ENCODE data around the gene TMEM80. TPM values are rescaled to one million over a fixed set of nuclear protein-coding genes. Genes with fewer than 3 reads are reported as not detected.
A peak's percentile ranks its signal among the peaks of the same experiment; 100 is the strongest.

The TMEM80 gene
- 27.5 and 32.1 TPM in 2 replicates for total RNA-seq (2013; cell fraction: nucleolus; rRNA removed)
- 21.9 and 22.1 TPM in 2 replicates for total RNA-seq (2014; rRNA removed)
- 11.6 and 11.9 TPM in 2 replicates for total RNA-seq (2014; rRNA removed; fragmentation: Illumina TruSeq; extraction: Trizol)
- 16.5 and 19.5 TPM in 2 replicates for total RNA-seq (2021)
- polyA plus RNA-seq (2011; ENCODE audit: low read depth): 7.6 TPM
- polyA plus RNA-seq (2011; rRNA removed): 30.7 and 36.6 TPM in 2 replicates
- 28.5 and 37.1 TPM in 2 replicates for polyA plus RNA-seq (2011; cell fraction: cytosol; rRNA removed)
- polyA plus RNA-seq (2011; cell fraction: nucleus; rRNA removed): 45.3 and 46.0 TPM in 2 replicates
- polyA plus RNA-seq (2012): 18.6 and 20.7 TPM in 2 replicates
- polyA plus RNA-seq (2014; fragmentation: Illumina TruSeq; extraction: Trizol): 8.0 and 14.9 TPM in 2 replicates
- polyA plus RNA-seq (2014; fragmentation: Nextera tagmentation; extraction: Ambion mirVana): 1 to 10 TPM; 6.7 to 8.8 TPM
- 28.3 and 29.8 TPM in 2 replicates for polyA plus RNA-seq (2014; rRNA removed)
- 10 to 100 TPM; 28.4 to 30.9 TPM for polyA plus RNA-seq (2016; fragmentation: Nextera tagmentation; extraction: Ambion mirVana)
- polyA minus RNA-seq (2011; rRNA and poly(A)+ RNA removed): 6.9 and 10.7 TPM in 2 replicates
- 3.2 and 4.0 TPM in 2 replicates for polyA minus RNA-seq (2011; cell fraction: cytosol; rRNA and poly(A)+ RNA removed)
- 6.6 and 13.6 TPM in 2 replicates for polyA minus RNA-seq (2011; cell fraction: nucleus; rRNA and poly(A)+ RNA removed)
- Bru-seq, nascent RNA: percentile 63 among the genes with signal in this experiment
- percentile 56 among the genes with signal in this experiment for BruChase-seq, experiment 1, labeled RNA remaining after a 6-hour chase
- BruChase-seq, experiment 2, labeled RNA remaining after a 2-hour chase: percentile 53 among the genes with signal in this experiment
- long read RNA-seq, experiment 1, partial matches to known transcripts: 2 of 10 reads
- long read RNA-seq, experiment 1, other reads (novel, unspliced or antisense): 8 of 10 reads
- long read RNA-seq, experiment 2, partial matches to known transcripts: 2 of 9 reads
- long read RNA-seq, experiment 2, other reads (novel, unspliced or antisense): 7 of 9 reads

DNA sequence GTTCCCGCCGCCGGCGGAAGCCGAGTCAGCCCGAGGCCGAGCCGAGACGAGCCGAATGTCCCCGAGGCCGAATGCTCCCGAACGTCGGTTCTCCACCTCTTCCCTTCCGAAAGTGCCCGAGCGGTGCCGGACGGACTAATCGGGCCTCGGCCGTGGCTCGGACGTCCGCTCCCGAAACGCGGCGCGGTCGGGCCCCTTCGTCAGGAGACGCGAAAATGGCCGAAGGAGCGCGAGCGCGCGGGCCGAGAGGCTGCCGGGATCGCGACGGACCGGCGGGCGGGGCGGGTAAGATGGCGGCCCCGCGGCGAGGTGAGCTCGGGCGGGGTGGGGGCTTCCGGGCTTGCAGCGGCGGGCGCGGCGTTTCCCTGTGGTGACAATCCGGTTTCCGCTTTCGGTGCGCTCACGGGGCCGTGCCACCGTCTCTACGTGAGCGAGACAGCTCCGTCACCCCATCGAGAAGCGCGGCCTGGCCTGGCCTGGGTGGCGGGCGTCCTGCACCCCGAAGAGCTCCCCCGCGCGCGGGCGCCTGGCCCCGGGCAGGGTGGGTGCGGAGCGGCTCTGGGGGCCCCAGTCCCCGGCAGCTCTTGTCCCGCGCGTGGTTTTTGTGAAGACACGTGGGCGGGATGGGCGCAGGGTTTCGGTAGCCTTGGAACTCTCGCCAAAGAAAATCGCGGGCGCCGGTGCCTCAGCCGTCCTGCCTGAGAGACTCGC is at the start of gene TMEM80:
TMEM80 (plus strand) TSS at position 279 of the 711 bp plus-strand sequence; CDS start at position 291, 12 bp downstream.
- WGBS (ENCODE audit: insufficient coverage, insufficient replicate concordance, low lambda C conversion rate, missing lambda C conversion rate): under 1% methylated on average over 97 of the region's 101 CpGs
- no peaks in the 10 kb centered on the region; a peak in 2 of 4 replicates for H3K36me3 ChIP-seq (ENCODE audit: control insufficient read depth in 2 of 2, insufficient read depth in 2 of 2, low read length in 1 of 2)
- peaks cover 37% of the 10 kb centered on the region for H3K79me2 ChIP-seq (ENCODE audit: control insufficient read depth, insufficient read depth, low read length)
- H2AFZ ChIP-seq (ENCODE audit: control insufficient read depth, low read depth, low read length): peak within 1 kb of the TSS; percentile 84
- SMC1A ChIA-PET (ENCODE audit: uncharacterized antibody, unreplicated experiment): interaction anchor here (1.3 to 3.1 kb wide), 4 partner anchors 25 to 120 kb away, joined by 3 to 30 read pairs (median 9); partner anchors contain the start of gene PHRF1
- no peaks in the 10 kb centered on the region; the same call in 1 of the 2 replicates for H4K20me1 ChIP-seq (ENCODE audit: control insufficient read depth, insufficient read depth)
- intact Hi-C loops (cut with micrococcal nuclease; ENCODE audit: unreplicated experiment) (loop anchor here (2.0 kb wide), 1 partner anchor 25 kb away; no protein-coding TSS in a partner anchor), in situ Hi-C loops (cut with MboI) (no loop called here)
- H3K9me3 ChIP-seq (replicated peaks; ENCODE audit: control insufficient read depth, insufficient read depth, low read length): no peaks in the 10 kb centered on the region
- peak within 1 kb of the TSS; percentile 79 for H3K4me2 ChIP-seq (ENCODE audit: control insufficient read depth, insufficient read depth)
- RAD21 ChIA-PET (ENCODE audit: unreplicated experiment): interaction anchor here (0.7 to 8.1 kb wide), 7 partner anchors 15 to 141 kb away, joined by 3 to 112 read pairs (median 4); partner anchors contain the start of gene PHRF1
- peak; percentile 86 for ATAC-seq
- peaks cover 24% of the 10 kb centered on the region for H3K4me1 ChIP-seq (ENCODE audit: control insufficient read depth, insufficient read depth, low read length)
- H3K27me3 ChIP-seq (replicated peaks in 1 of 2; ENCODE audit: control insufficient read depth in 2 of 2, insufficient read depth in 2 of 2, low read length in 1 of 2): no peaks in the 10 kb centered on the region
- POLR2A ChIA-PET: interaction anchor here (0.7 to 6.5 kb wide), 12 partner anchors 13 to 189 kb away, joined by 3 to 72 read pairs (median 3); partner anchors contain the start of genes HRAS, RNH1 and RPLP2
- peak within 1 kb of the TSS; percentile 83 for H3K4me3 ChIP-seq
- CTCF ChIA-PET: interaction anchor here (1.0 to 5.8 kb wide), 9 partner anchors 29 to 247 kb away, joined by 3 to 127 read pairs (median 5); partner anchors contain the start of genes LMNTD2 and TALDO1
- H3K9ac ChIP-seq (ENCODE audit: control insufficient read depth, insufficient read depth, low read length): peak within 1 kb of the TSS; percentile 93
- BruUV-seq (replicated peaks): TSS peak; percentile 84
- DNase-seq (ENCODE audit: low read depth, low spot score): peak; percentile 68
- FAIRE-seq: no peak
- H3K27ac ChIP-seq (ENCODE audit: control insufficient read depth, insufficient read depth): peak within 1 kb of the TSS; percentile 96
- TF ChIP-seq RELA (IDR thresholded peaks at IDR 0.05; ENCODE audit: borderline replicate concordance, partially characterized antibody) (peak; percentile 66), IKZF2 (IDR thresholded peaks at IDR 0.05) (peak; percentile 18 to 31; a peak in 1 of 4 replicates), NR2C1 (IDR thresholded peaks at IDR 0.05) (no peak), STAT1 (conservative IDR thresholded peaks at IDR 0.05) (no peak), POLR2AphosphoS2 (IDR thresholded peaks at IDR 0.05; ENCODE audit: low read depth, low read length) (no peak), TBL1XR1 (IDR thresholded peaks at IDR 0.05; ENCODE audit: low read depth, low read length) (no peak; the same call in 1 of the 2 replicates), SMAD5 (IDR thresholded peaks at IDR 0.05; ENCODE audit: low read depth) (no peak), MTA2 (IDR thresholded peaks at IDR 0.05; ENCODE audit: low read depth) (no peak), RFX5 (IDR thresholded peaks at IDR 0.05; ENCODE audit: low read depth, low read length) (no peak), ASH2L (IDR thresholded peaks at IDR 0.05; ENCODE audit: borderline replicate concordance, low read depth) (0 out of 2 replicates have a peak, but pooled peaks have one; percentile 25), CREB1 (IDR thresholded peaks at IDR 0.05; ENCODE audit: low read depth) (peak; percentile 39; the same call in 1 of the 2 replicates), BACH1 (IDR thresholded peaks at IDR 0.05; ENCODE audit: borderline replicate concordance) (peak; percentile 86), ZZZ3 (IDR thresholded peaks at IDR 0.05; ENCODE audit: control insufficient read depth, insufficient read length, low read depth) (no peak), JUND (IDR thresholded peaks at IDR 0.05; ENCODE audit: low read depth, low read length) (no peak)
- TF ChIP-seq, protein P1, sequence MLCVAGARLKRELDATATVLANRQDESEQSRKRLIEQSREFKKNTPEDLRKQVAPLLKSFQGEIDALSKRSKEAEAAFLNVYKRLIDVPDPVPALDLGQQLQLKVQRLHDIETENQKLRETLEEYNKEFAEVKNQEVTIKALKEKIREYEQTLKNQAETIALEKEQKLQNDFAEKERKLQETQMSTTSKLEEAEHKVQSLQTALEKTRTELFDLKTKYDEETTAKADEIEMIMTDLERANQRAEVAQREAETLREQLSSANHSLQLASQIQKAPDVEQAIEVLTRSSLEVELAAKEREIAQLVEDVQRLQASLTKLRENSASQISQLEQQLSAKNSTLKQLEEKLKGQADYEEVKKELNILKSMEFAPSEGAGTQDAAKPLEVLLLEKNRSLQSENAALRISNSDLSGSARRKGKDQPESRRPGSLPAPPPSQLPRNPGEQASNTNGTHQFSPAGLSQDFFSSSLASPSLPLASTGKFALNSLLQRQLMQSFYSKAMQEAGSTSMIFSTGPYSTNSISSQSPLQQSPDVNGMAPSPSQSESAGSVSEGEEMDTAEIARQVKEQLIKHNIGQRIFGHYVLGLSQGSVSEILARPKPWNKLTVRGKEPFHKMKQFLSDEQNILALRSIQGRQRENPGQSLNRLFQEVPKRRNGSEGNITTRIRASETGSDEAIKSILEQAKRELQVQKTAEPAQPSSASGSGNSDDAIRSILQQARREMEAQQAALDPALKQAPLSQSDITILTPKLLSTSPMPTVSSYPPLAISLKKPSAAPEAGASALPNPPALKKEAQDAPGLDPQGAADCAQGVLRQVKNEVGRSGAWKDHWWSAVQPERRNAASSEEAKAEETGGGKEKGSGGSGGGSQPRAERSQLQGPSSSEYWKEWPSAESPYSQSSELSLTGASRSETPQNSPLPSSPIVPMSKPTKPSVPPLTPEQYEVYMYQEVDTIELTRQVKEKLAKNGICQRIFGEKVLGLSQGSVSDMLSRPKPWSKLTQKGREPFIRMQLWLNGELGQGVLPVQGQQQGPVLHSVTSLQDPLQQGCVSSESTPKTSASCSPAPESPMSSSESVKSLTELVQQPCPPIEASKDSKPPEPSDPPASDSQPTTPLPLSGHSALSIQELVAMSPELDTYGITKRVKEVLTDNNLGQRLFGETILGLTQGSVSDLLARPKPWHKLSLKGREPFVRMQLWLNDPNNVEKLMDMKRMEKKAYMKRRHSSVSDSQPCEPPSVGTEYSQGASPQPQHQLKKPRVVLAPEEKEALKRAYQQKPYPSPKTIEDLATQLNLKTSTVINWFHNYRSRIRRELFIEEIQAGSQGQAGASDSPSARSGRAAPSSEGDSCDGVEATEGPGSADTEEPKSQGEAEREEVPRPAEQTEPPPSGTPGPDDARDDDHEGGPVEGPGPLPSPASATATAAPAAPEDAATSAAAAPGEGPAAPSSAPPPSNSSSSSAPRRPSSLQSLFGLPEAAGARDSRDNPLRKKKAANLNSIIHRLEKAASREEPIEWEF (IDR thresholded peaks at IDR 0.05; ENCODE audit: insufficient replicate concordance, low read depth, low read length): no peak

Measured in GM12878 (cell line).